GM19351 (cell line): ENCODE results near the gene GREB1.

Source experiments
- ATAC-seq: cut with Tn5 transposase; IDR thresholded peaks from one replicate; pipeline ENCODE4 v1.9.1; 2021; ENCODE audit warnings: mild to moderate bottlenecking, moderate library complexity; ENCODE audit not compliant: unreplicated experiment

GREB1 gene

GRCh38 chr2:11509657-11510360, 24.0 kb upstream of the GREB1 start:
- no peak for ATAC-seq

GRCh38 chr2:11512431-11512830, 21.4 kb upstream of the GREB1 start:
- ATAC-seq = no peak

GRCh38 chr2:11513319-11513718, 20.5 kb upstream of the GREB1 start:
- no peak for ATAC-seq

- ATAC-seq = no peak
These were observed 19.6 kb upstream of the GREB1 start for GRCh38 chr2:11514081-11514730.

- ATAC-seq = no peak
These were observed 18.9 kb upstream of the GREB1 start for GRCh38 chr2:11514904-11515303.

- ATAC-seq = no peak
These were observed 18.3 kb upstream of the GREB1 start for GRCh38 chr2:11515490-11515981.

- ATAC-seq = no peak
These were observed 16.7 kb upstream of the GREB1 start for GRCh38 chr2:11516984-11517648.

- ATAC-seq = no peak
These were observed 15.9 kb upstream of the GREB1 start for GRCh38 chr2:11517906-11518305.

- ATAC-seq = no peak
These were observed 13.7 kb upstream of the GREB1 start for GRCh38 chr2:11520092-11520693.

GRCh38 chr2:11521775-11522174, 12.1 kb upstream of the GREB1 start:
- ATAC-seq = no peak

- no peak for ATAC-seq
These were observed 9.4 kb upstream of the GREB1 start for GRCh38 chr2:11524470-11524869.

GRCh38 chr2:11525762-11526161, 8.1 kb upstream of the GREB1 start:
- ATAC-seq = no peak

GRCh38 chr2:11527001-11527400, 6.8 kb upstream of the GREB1 start:
- ATAC-seq = no peak

GRCh38 chr2:11528228-11528627, 5.6 kb upstream of the GREB1 start:
- no peak for ATAC-seq

GRCh38 chr2:11530864-11531465, 2.9 kb upstream of the GREB1 start:
- no peak for ATAC-seq

GRCh38 chr2:11532416-11533055, 1.3 kb upstream of the GREB1 start:
- ATAC-seq = no peak

- ATAC-seq = no peak
These were observed 363 bp downstream of the GREB1 start for GRCh38 chr2:11534071-11534745.

GRCh38 chr2:11534746-11535484, 1.1 kb downstream of the GREB1 start:
- no peak for ATAC-seq

- ATAC-seq = no peak
These were observed 2.1 kb downstream of the GREB1 start for GRCh38 chr2:11535899-11536344.
